Stomach (tissue), 9 donors: Measurements from ENCODE around the gene ANO1. TPM values are rescaled to one million over a fixed set of nuclear protein-coding genes. Genes with fewer than 3 reads are reported as not detected.

Source experiments
- DNase-seq, 2 donors: peaks; one replicate each; pipeline versions ENCODE4 v3.0.0 to v3.0.0-alpha.2; 2013 to 2019
- H3K27ac ChIP-seq, 5 donors: fragments of 200-600 bp in 4 of 5; sonication (generic) in 4 of 5; one replicate each; pipeline ENCODE4 v1.5.1; 2013 to 2019; ENCODE audit warnings: mild to moderate bottlenecking in 1 of 5, moderate library complexity in 1 of 5
- H3K27me3 ChIP-seq, 3 donors: fragments of 200-600 bp; sonication (generic); one replicate each; pipeline ENCODE4 v1.5.1; 2017 to 2019; ENCODE audit warnings: mixed run types in 1 of 3
- H3K36me3 ChIP-seq, 4 donors: fragments of 200-600 bp; sonication (generic); 1 replicate in 3 of 4; 2 replicates in 1 of 4; pipeline ENCODE4 v1.5.1; 2016 to 2019
- H3K4me1 ChIP-seq, 4 donors: fragments of 200-600 bp; sonication (generic); one replicate each; pipeline ENCODE4 v1.5.1; 2016 to 2019
- H3K4me3 ChIP-seq, 4 donors: fragments of 200-600 bp; sonication (generic) in 3 of 4; one replicate each; pipeline ENCODE4 v1.5.1; 2016 to 2019; ENCODE audit warnings: mild to moderate bottlenecking in 1 of 4
- H3K9me3 ChIP-seq, 4 donors: fragments of 200-600 bp; sonication (generic); one replicate each; pipeline ENCODE4 v1.5.1; 2016 to 2019
- CTCF ChIP-seq, 7 experiments: fragments of 450-650 bp in 4 of 7; fragments of 200-600 bp in 3 of 7; sonication (generic) in 3 of 7; IDR thresholded peaks; one replicate each; pipeline ENCODE4 v1.5.1; 2016 to 2019; ENCODE audit warnings: antibody characterized with exemption in 7 of 7, control low read depth in 2 of 7, mild to moderate bottlenecking in 1 of 7
- EP300 ChIP-seq: sonication (generic); formaldehyde crosslinking; IDR thresholded peaks from one replicate; pipeline ENCODE4 v1.6.1; 2017; ENCODE audit warnings: antibody characterized with exemption
- POLR2A ChIP-seq, 4 donors: fragments of 450-650 bp; IDR thresholded peaks; one replicate each; pipeline ENCODE4 v1.6.1; 2016; ENCODE audit warnings: antibody characterized with exemption in 4 of 4, control low read depth in 2 of 4, mild to moderate bottlenecking in 1 of 4, moderate library complexity in 1 of 4
- POLR2AphosphoS5 ChIP-seq, 3 donors: sonication (generic); formaldehyde crosslinking; IDR thresholded peaks; one replicate each; pipeline ENCODE4 v1.6.1; 2016; ENCODE audit warnings: antibody characterized with exemption in 3 of 3
- WGBS, 5 donors: extraction: QIAGEN DNeasy Blood & Tissue Kit in 3 of 5; methylation state at CpG; one replicate each; pipeline versions ENCODE4 v1.1.5 to v1.1.7; 2013 to 2018; 5-methylcytosine and 5-hydroxymethylcytosine counted together
- intact Hi-C: fragments of 100-400 bp; cut with DNase I; formaldehyde crosslinking; loops from one replicate; pipeline ENCODE4 v1.15.1; 2023; ENCODE audit warnings: low total_unique reads
- polyA plus RNA-seq, 3 donors: library from polyadenylated mRNA; stranded (reverse); fragments of 200-250 nt; gene quantifications; one replicate each; pipeline ENCODE4 v1.2.3, GENCODE V29; 2013
- total RNA-seq, 5 donors: library from RNA; depleted of rRNA; stranded (reverse); fragments of >200 nt; gene quantifications; one replicate each; pipeline versions ENCODE4 v1.1.0 to v1.2.3, GENCODE V29; 2014 to 2016
- donor health status: healthy with polysubstance abuse.
- donor health status: Bipolar disorder and iron deficiency.
- donor health status: healthy.

ANO1 gene
- total and polyA plus RNA-seq, 8 donors: 1.8 to 69.6 (median 12.9) TPM

GRCh38 chr11:70061734-70062133 is 16.4 kb upstream of the ANO1 start:
- no peak for DNase-seq
- Histone ChIP-seq H3K27me3 (peaks cover 0 to 36% (median 0%) of the 10 kb centered on the region in 3 donors), H3K4me3 (no peak overlapping the region), H3K27ac (no peak overlapping the region), H3K4me1 (no peaks in the 10 kb centered on the region), H3K9me3 (no peaks in the 10 kb centered on the region), H3K36me3 (no peaks in the 10 kb centered on the region)
- 86 to 100% (median 94%) methylated on average over 1 of the region's 1 CpG for WGBS, 5 donors
- TF ChIP-seq CTCF (IDR thresholded peaks at IDR 0.05) (no peak), POLR2AphosphoS5 (IDR thresholded peaks at IDR 0.05) (no peak), POLR2A (IDR thresholded peaks at IDR 0.05) (no peak), EP300 (no peak)
- intact Hi-C loops: no loop called here

- intact Hi-C loops: no loop called here
- no peak for TF ChIP-seq POLR2AphosphoS5 (IDR thresholded peaks at IDR 0.05)
- no peak for TF ChIP-seq CTCF (IDR thresholded peaks at IDR 0.05)
- TF ChIP-seq EP300: no peak
- TF ChIP-seq POLR2A (IDR thresholded peaks at IDR 0.05): no peak
- WGBS, 5 donors: 72 to 83% (median 74%) methylated on average over 8 of the region's 8 CpGs
- H3K27me3 ChIP-seq: peaks cover 0 to 50% (median 7%) of the 10 kb centered on the region in 3 donors
- no peaks in the 10 kb centered on the region for H3K36me3 ChIP-seq
- no peak for DNase-seq
- H3K4me1 ChIP-seq: peaks cover 0 to 6% (median 0%) of the 10 kb centered on the region in 4 donors
- H3K27ac ChIP-seq: no peak overlapping the region
- no peak overlapping the region for H3K4me3 ChIP-seq
- no peaks in the 10 kb centered on the region for H3K9me3 ChIP-seq
Measured at GRCh38 chr11:70063121-70063520, 15.0 kb upstream of the ANO1 start.

GRCh38 chr11:70063555-70063954 is 14.6 kb upstream of the ANO1 start:
- 81 to 96% (median 93%) methylated on average over 4 of the region's 4 CpGs for WGBS, 5 donors
- Histone ChIP-seq H3K27me3 (peaks cover 0 to 55% (median 10%) of the 10 kb centered on the region in 3 donors), H3K36me3 (no peaks in the 10 kb centered on the region), H3K9me3 (no peaks in the 10 kb centered on the region), H3K27ac (no peak overlapping the region), H3K4me3 (no peak overlapping the region), H3K4me1 (peaks cover 0 to 6% (median 0%) of the 10 kb centered on the region in 4 donors)
- no peak for TF ChIP-seq POLR2AphosphoS5 (IDR thresholded peaks at IDR 0.05)
- no peak for TF ChIP-seq CTCF (IDR thresholded peaks at IDR 0.05)
- TF ChIP-seq EP300: no peak
- no peak for TF ChIP-seq POLR2A (IDR thresholded peaks at IDR 0.05)
- intact Hi-C loops: no loop called here
- no peak for DNase-seq

- H3K27me3 ChIP-seq: peaks cover 0 to 61% (median 15%) of the 10 kb centered on the region in 3 donors
- no peaks in the 10 kb centered on the region for H3K36me3 ChIP-seq
- peaks cover 0 to 6% (median 0%) of the 10 kb centered on the region in 4 donors for H3K4me1 ChIP-seq
- H3K9me3 ChIP-seq: no peaks in the 10 kb centered on the region
- TF ChIP-seq POLR2A (IDR thresholded peaks at IDR 0.05) (no peak), CTCF (IDR thresholded peaks at IDR 0.05) (no peak), POLR2AphosphoS5 (IDR thresholded peaks at IDR 0.05) (no peak), EP300 (no peak)
- no peak for DNase-seq
- intact Hi-C loops: no loop called here
- no peak overlapping the region for H3K27ac ChIP-seq
- no peak overlapping the region for H3K4me3 ChIP-seq
- WGBS, 5 donors: 79 to 85% (median 81%) methylated on average over 10 of the region's 10 CpGs
Measured at GRCh38 chr11:70064008-70064725, 13.9 kb upstream of the ANO1 start.
